ENCODE measurements around the gene JCAD. TPM values are rescaled to one million over a fixed set of nuclear protein-coding genes. Genes with fewer than 3 reads are reported as not detected.

Gene JCAD
- total and polyA plus RNA-seq, 10 of the 15 experiments (the other 5 are each of a cell fraction or from before 2014, with no cell fraction given), result 0.28 TPM; not detected in 9

GRCh38 chr10:30083934-30084333 lies 24.5 kb upstream of the JCAD start (continued):
- TF ChIP-seq HDAC2 (IDR thresholded peaks at IDR 0.05), result no peak
- TF ChIP-seq PML (IDR thresholded peaks at IDR 0.05; ENCODE audit: low read length), result no peak
- TF ChIP-seq BRCA1 (IDR thresholded peaks at IDR 0.05; ENCODE audit: low read depth, low read length), result no peak
- TF ChIP-seq RELB (IDR thresholded peaks at IDR 0.05; ENCODE audit: low read depth), result no peak
- TF ChIP-seq MXI1 (IDR thresholded peaks at IDR 0.05; ENCODE audit: low read depth, low read length), result no peak
- no peak for TF ChIP-seq ESRRA (IDR thresholded peaks at IDR 0.05; ENCODE audit: low read length)
- no peak for TF ChIP-seq SUPT20H (IDR thresholded peaks at IDR 0.05; ENCODE audit: borderline replicate concordance, control insufficient read depth, low read depth, low read length)

DNA sequence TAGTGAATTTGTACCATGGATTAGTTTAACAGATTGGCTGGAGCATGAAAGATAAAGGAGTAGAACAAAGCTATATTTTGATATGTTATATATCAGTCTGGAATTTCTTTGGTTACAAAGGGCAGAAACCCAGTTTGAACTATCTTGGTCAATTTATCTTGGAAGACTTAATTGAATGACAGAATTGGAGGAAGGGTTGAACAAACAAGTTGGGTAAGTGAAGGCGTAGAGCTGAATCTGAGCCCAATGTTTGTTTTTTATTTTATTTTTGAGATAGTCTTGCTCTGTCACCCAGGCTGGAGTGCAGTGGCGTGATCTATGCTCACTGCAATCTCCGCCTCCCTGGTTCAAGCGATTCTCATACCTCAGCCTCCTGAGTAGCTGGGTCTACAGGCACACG lies 21.8 kb upstream of the JCAD start:
- intact Hi-C loops (cut with micrococcal nuclease; ENCODE audit: unreplicated experiment), result no loop called here
- Histone ChIP-seq H3K79me2 (ENCODE audit: control insufficient read depth, insufficient read depth, low read length) (no peaks in the 10 kb centered on the region), H3K27ac (ENCODE audit: control insufficient read depth, insufficient read depth) (no peak overlapping the region), H3K27me3 (replicated peaks in 1 of 2; ENCODE audit: control insufficient read depth in 2 of 2, insufficient read depth in 2 of 2, low read length in 1 of 2) (no peaks in the 10 kb centered on the region; a peak in 1 of 4 replicates), H3K36me3 (ENCODE audit: control insufficient read depth in 2 of 2, insufficient read depth in 2 of 2, low read length in 1 of 2) (no peaks in the 10 kb centered on the region), H3K9me3 (replicated peaks; ENCODE audit: control insufficient read depth, insufficient read depth, low read length) (no peaks in the 10 kb centered on the region), H2AFZ (ENCODE audit: control insufficient read depth, low read depth, low read length) (no peak overlapping the region), H3K4me3 (no peak overlapping the region), H3K4me2 (ENCODE audit: control insufficient read depth, insufficient read depth) (no peak overlapping the region), H4K20me1 (ENCODE audit: control insufficient read depth, insufficient read depth) (no peaks in the 10 kb centered on the region), H3K4me1 (ENCODE audit: control insufficient read depth, insufficient read depth, low read length) (no peaks in the 10 kb centered on the region), H3K9ac (ENCODE audit: control insufficient read depth, insufficient read depth, low read length) (no peak overlapping the region)
- no peak for DNase-seq (ENCODE audit: low read depth, low spot score)
- in situ Hi-C loops (cut with MboI), result no loop called here
- POLR2A ChIA-PET, result no interaction called here
- BruUV-seq (replicated peaks), result no TSS peak
- no peak for ATAC-seq
- SMC1A ChIA-PET (ENCODE audit: uncharacterized antibody, unreplicated experiment), result interaction anchor here (1.4 kb wide), 1 partner anchor 9 kb away, joined by 3 read pairs; no protein-coding TSS in a partner anchor
- CTCF ChIA-PET, result no interaction called here
- TF ChIP-seq GABPA (IDR thresholded peaks at IDR 0.05; ENCODE audit: low read depth), result no peak
- no peak for TF ChIP-seq ZNF622 (IDR thresholded peaks at IDR 0.05)
- TF ChIP-seq CTCF (IDR thresholded peaks at IDR 0.05 in 2 of 3, conservative IDR thresholded peaks at IDR 0.05 in 1 of 3; ENCODE audit: control insufficient read depth in 2 of 3, extremely low read depth in 1 of 3, insufficient read depth in 1 of 3, low read depth in 3 of 3, low read length in 3 of 3), result no peak
- TF ChIP-seq RAD51 (IDR thresholded peaks at IDR 0.05), result no peak
- TF ChIP-seq MTA2 (IDR thresholded peaks at IDR 0.05; ENCODE audit: low read depth), result no peak
- no peak for TF ChIP-seq BHLHE40 (IDR thresholded peaks at IDR 0.05; ENCODE audit: borderline replicate concordance in 1 of 2, low read depth in 2 of 2, low read length in 1 of 2)
- TF ChIP-seq FOXM1 (IDR thresholded peaks at IDR 0.05; ENCODE audit: low read depth, low read length), result no peak
- TF ChIP-seq RCOR1 (conservative IDR thresholded peaks at IDR 0.05; ENCODE audit: low read depth, low read length), result no peak
- FAIRE-seq, result no peak
- 45% methylated on average over 5 of the region's 5 CpGs for WGBS (ENCODE audit: insufficient coverage, insufficient replicate concordance, low lambda C conversion rate, missing lambda C conversion rate)
- RAD21 ChIA-PET (ENCODE audit: unreplicated experiment), result no interaction called here

Measured in GM12878 (cell line).